IPS-18a (cell line): ENCODE results near the gene DSG1.
A peak's percentile ranks its signal among the peaks of the same experiment; 100 is the strongest.
"Not testable (repeated sequence)": the region's sequence is repeated elsewhere in the genome, so short reads cannot be mapped to it uniquely, and the experiment has no call there.

Source experiments
- H3K27ac ChIP-seq: one replicate; pipeline ENCODE4 v1.5.1; 2013; ENCODE audit warnings: low read length
- H3K27me3 ChIP-seq: one replicate; pipeline ENCODE4 v1.6.1; 2013; ENCODE audit warnings: mild to moderate bottlenecking, low read length; ENCODE audit not compliant: control insufficient read depth, insufficient read depth
- H3K36me3 ChIP-seq: one replicate; pipeline ENCODE4 v1.6.1; 2013; ENCODE audit warnings: low read depth, low read length; ENCODE audit not compliant: control insufficient read depth
- H3K4me1 ChIP-seq: one replicate; pipeline ENCODE4 v1.6.1; 2013; ENCODE audit warnings: low read depth, low read length; ENCODE audit not compliant: control insufficient read depth
- H3K4me3 ChIP-seq: one replicate; pipeline ENCODE4 v1.5.1; 2013; ENCODE audit warnings: low read length
- H3K9ac ChIP-seq: one replicate; pipeline ENCODE4 v1.6.1; 2013; ENCODE audit warnings: mild to moderate bottlenecking, low read length, moderate library complexity
- H3K9me3 ChIP-seq: one replicate; pipeline ENCODE4 v1.6.1; 2013; ENCODE audit warnings: low read depth, low read length; ENCODE audit not compliant: control insufficient read depth

Gene DSG1

GRCh38 chr18:31317860-31318259 lies at the start of gene DSG1:
Gene DSG1, plus strand, starts transcription at chr18:31318160. Its CDS starts 141 bp downstream, at chr18:31318301.
- H3K4me1 ChIP-seq: no peaks in the 10 kb centered on the region

GRCh38 chr18:31268985-31269406 lies 49.0 kb upstream of the DSG1 start:
- H3K27ac ChIP-seq: no peak overlapping the region

More at GRCh38 chr18:31317860-31318259, at the start of gene DSG1:
- Histone ChIP-seq H3K9me3 (no peaks in the 10 kb centered on the region), H3K9ac (no peak within 1 kb of the TSS), H3K27ac (no peak within 1 kb of the TSS), H3K4me3 (no peak within 1 kb of the TSS), H3K36me3 (no peaks in the 10 kb centered on the region), H3K27me3 (no peaks in the 10 kb centered on the region)

GRCh38 chr18:31269566-31269965 lies 48.4 kb upstream of the DSG1 start:
- peaks cover 9% of the 10 kb centered on the region for H3K4me1 ChIP-seq
- H3K27me3 ChIP-seq: no peaks in the 10 kb centered on the region
- no peak overlapping the region for H3K9ac ChIP-seq
- no peak overlapping the region for H3K4me3 ChIP-seq
- H3K36me3 ChIP-seq: no peaks in the 10 kb centered on the region
- H3K9me3 ChIP-seq: no peaks in the 10 kb centered on the region
- no peak overlapping the region for H3K27ac ChIP-seq

More at GRCh38 chr18:31268985-31269406, 49.0 kb upstream of the DSG1 start:
- Histone ChIP-seq H3K4me1 (peaks cover 6% of the 10 kb centered on the region), H3K36me3 (no peaks in the 10 kb centered on the region), H3K9ac (no peak overlapping the region), H3K9me3 (no peaks in the 10 kb centered on the region), H3K4me3 (no peak overlapping the region), H3K27me3 (no peaks in the 10 kb centered on the region)

DNA sequence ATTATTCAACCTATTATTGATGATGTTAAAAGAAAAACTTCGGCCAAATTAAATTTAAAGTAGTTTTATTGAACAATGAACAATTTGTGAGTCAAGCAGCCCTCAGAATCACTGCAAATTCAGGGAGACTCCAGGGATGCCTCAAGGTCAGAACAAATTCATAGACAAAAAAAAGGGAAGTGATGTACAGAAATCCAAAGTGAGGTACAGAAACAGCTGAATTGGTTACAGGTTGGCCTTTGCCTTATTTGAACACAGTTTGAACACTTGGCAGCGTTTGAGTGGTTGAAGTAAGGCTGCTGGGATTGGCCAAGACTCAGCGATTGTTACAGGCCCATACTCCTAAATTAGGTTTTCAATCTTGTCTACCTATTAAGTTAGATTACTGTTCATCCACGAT lies 47.4 kb upstream of the DSG1 start:
- Histone ChIP-seq H3K27ac (no peak overlapping the region), H3K9me3 (no peaks in the 10 kb centered on the region), H3K9ac (no peak overlapping the region), H3K36me3 (no peaks in the 10 kb centered on the region), H3K27me3 (no peaks in the 10 kb centered on the region), H3K4me1 (peaks cover 16% of the 10 kb centered on the region), H3K4me3 (no peak overlapping the region)

DNA sequence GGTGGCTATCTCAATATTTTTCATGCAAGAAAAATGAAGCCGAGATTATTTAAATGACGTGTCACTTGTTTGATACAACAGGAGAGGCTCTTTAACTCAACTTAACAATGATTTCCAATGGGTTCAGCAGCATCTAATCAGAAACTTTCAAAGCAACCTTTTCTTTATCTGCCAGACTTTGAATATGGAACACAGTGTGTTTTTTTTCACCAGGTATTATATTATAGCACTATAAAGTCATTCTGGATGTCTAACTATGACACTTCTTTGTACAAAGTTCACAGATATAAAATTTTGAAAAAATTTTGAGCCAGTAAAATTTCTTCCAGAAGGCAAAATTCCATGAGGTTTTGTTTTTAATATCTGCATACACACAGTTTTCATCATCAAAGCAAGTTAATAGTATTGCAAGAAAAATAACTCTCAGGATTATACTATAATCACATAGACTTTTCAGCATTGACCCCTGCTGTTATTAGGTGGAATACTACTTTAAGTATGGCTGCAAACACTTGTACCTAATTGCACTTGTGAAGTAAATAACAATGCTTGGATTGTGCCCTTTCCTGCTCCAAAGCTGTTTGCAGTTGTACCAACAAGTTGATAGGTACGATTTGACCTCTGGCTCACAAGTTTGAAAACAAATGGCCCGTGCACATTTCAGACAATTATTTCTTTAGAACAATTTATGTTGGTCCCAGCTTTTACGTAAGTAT lies 44.0 kb upstream of the DSG1 start:
- Histone ChIP-seq H3K27me3 (no peaks in the 10 kb centered on the region), H3K27ac (no peak overlapping the region), H3K9me3 (no peaks in the 10 kb centered on the region), H3K9ac (no peak overlapping the region), H3K36me3 (no peaks in the 10 kb centered on the region), H3K4me1 (peaks cover 17% of the 10 kb centered on the region), H3K4me3 (no peak overlapping the region)

GRCh38 chr18:31274931-31275330 lies 43.0 kb upstream of the DSG1 start:
- no peaks in the 10 kb centered on the region for H3K9me3 ChIP-seq
- no peaks in the 10 kb centered on the region for H3K27me3 ChIP-seq
- no peak overlapping the region for H3K27ac ChIP-seq
- H3K9ac ChIP-seq: no peak overlapping the region
- H3K4me3 ChIP-seq: no peak overlapping the region
- H3K36me3 ChIP-seq: no peaks in the 10 kb centered on the region
- H3K4me1 ChIP-seq: peaks cover 17% of the 10 kb centered on the region

DNA sequence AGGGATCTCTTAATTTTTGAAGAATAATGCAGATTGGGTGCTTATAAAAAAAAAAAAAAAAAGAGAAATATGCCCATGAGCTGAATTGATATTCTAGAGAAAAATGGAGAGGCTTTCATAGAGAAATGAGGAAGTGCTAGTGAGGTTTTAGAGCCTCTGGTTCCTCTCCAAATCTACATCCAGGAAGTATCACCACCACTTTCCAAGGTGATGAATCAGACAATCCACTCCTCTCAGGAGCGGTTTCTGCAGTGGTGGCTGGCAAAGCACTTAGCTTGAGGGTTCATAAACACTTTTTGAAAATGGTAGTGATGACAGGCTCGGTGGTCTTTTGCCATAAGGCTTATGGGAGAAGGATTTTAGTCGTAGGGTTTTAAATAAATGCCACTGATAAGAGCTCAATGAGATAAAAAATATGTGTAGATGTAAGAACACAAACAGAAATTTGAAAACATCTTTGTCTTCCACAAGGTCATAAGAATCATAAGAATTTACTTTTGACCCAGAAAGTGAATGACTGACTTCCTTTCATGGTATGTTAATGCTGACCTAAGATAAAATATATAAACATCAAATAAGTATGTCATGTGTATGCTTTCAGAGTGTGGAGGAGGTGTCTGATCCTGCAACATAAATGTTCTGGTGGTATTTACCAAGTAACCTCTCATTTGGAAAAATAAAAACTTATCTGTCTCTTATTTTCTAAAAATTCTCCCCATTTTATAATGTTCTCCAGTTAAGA lies 42.1 kb upstream of the DSG1 start:
- no peak overlapping the region for H3K4me3 ChIP-seq
- H3K9me3 ChIP-seq: no peaks in the 10 kb centered on the region
- H3K27ac ChIP-seq: no peak overlapping the region
- peaks cover 24% of the 10 kb centered on the region for H3K4me1 ChIP-seq
- no peak overlapping the region for H3K9ac ChIP-seq
- H3K27me3 ChIP-seq: no peaks in the 10 kb centered on the region
- H3K36me3 ChIP-seq: no peaks in the 10 kb centered on the region

DNA sequence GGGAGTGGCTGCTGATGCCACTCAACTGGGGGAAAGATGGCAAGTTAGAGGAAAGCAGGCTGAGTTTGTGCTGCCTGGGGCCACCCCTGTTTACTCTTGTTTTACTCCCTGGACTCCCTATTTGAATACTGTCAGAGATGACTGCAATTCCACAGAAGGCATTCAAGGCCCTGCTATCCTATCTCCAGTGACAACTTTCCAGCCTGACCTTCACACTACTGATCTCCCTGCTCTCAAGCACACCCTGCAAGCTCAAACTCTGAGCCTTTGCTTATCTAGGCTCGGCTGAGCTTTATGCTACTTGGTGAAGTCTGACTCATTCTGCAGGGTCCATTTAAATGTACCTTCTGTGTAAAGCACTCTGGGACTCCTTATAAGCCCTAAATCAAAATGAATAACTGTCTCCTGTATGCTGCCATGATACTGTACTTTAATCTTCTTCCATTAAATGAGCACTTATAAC lies 39.3 kb upstream of the DSG1 start:
- Histone ChIP-seq H3K9me3 (no peaks in the 10 kb centered on the region), H3K27ac (no peak overlapping the region), H3K4me1 (peaks cover 43% of the 10 kb centered on the region), H3K4me3 (no peak overlapping the region), H3K9ac (no peak overlapping the region), H3K36me3 (no peaks in the 10 kb centered on the region), H3K27me3 (no peaks in the 10 kb centered on the region)

DNA sequence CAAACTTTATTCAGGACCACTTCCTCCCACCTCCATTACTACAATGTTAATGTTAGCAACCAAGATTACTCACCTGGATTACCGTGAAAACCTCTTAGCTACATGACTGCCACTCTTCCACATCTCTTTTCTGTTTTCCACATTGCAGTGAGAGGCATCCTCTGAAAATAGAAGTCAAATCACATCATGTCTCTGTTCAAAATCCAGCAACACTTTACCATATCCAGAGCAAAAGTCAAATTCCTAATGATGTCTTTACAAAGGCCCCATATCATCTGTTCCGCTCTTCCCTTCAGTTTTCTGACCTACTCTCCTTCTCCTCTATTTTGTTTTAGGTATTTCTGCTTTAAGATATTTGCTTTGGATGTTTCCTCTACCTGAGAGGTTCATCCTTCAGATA lies 37.5 kb upstream of the DSG1 start:
- Histone ChIP-seq H3K4me3 (no peak overlapping the region), H3K9ac (no peak overlapping the region), H3K36me3 (no peaks in the 10 kb centered on the region)

DNA sequence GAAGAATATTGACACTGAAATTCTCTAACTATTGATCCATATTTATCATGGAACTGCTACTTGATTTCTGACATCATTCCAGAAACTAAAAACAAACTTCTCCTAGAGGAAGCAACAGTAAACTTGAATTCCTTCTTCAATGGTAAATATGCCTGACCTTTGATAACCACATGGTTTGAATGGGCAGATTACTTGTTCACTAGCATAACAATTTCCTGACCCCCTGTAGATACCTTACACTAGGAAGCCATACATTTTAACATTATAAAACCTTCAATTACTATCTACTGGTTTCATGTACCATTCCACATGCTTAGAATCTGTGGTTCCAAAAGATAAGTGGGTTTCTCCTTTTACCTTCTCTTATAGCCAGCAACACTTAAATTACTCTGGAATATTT lies 36.5 kb upstream of the DSG1 start:
- H3K36me3 ChIP-seq: no peaks in the 10 kb centered on the region
- H3K9me3 ChIP-seq: no peaks in the 10 kb centered on the region
- H3K9ac ChIP-seq: no peak overlapping the region
- H3K4me1 ChIP-seq: peaks cover 30% of the 10 kb centered on the region
- no peaks in the 10 kb centered on the region for H3K27me3 ChIP-seq
- peak overlapping the region; percentile 6 for H3K4me3 ChIP-seq
- H3K27ac ChIP-seq: no peak overlapping the region

More for the DNA sequence above, 37.5 kb upstream of the DSG1 start:
- no peaks in the 10 kb centered on the region for H3K27me3 ChIP-seq
- H3K9me3 ChIP-seq: no peaks in the 10 kb centered on the region
- H3K4me1 ChIP-seq: peaks cover 30% of the 10 kb centered on the region
- H3K27ac ChIP-seq: no peak overlapping the region

DNA sequence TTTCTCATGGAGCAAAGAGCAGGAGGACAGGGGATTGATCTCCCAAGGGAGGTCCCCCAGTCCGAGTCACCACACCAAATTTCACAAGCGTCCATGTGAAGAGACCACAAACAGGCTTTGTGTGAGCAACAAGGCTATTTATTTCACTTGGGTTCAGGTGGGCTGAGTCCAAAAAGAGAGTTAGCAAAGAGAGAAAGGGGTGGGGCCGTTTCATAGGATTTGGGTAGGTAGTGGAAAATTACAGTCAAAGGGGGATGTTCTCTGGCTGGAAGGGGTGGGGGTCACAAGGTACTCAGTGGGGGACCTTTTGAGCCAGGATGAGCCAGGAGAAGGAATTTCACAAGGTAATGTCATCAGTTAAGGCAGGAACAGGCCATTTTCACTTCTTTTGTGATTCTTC lies 28.5 kb upstream of the DSG1 start:
- not testable (repeated sequence) for H3K27ac ChIP-seq, H3K36me3 ChIP-seq

More for the DNA sequence above, 28.5 kb upstream of the DSG1 start:
- H3K4me1 ChIP-seq, H3K9ac ChIP-seq, H3K4me3 ChIP-seq, H3K9me3 ChIP-seq, H3K27me3 ChIP-seq: not testable (repeated sequence)
